Endothelial cell of umbilical vein (primary cell): ENCODE measurements around the gene CYFIP2. TPM values are rescaled to one million over a fixed set of nuclear protein-coding genes. Genes with fewer than 3 reads are reported as not detected.

ENCODE experiments used
- BruUV-seq: library from RNA; stranded (reverse); fragments of 400-500 nt; replicated peaks from 2 replicates; lab custom pipeline; 2021; lab: Mats Ljungman, UMichigan
- CTCF ChIA-PET: fragments of 300-600, 350-600 bp; sonication (Branson Sonifier 250); formaldehyde crosslinking; loops from one replicate; lab custom pipeline; 2021; ENCODE audit warnings: antibody characterized with exemption, inconsistent platforms; lab: Charles Lee
- POLR2A ChIA-PET: fragments of 300-600, 350-600 bp; sonication (Branson Sonifier 250); formaldehyde crosslinking; loops from one replicate; lab custom pipeline; 2021; ENCODE audit warnings: antibody characterized with exemption, inconsistent platforms; lab: Charles Lee
- DNase-seq: peaks from one replicate; pipeline ENCODE4 v3.0.0-alpha.2; 2011; ENCODE audit warnings: low read depth, low spot score
- FAIRE-seq: peaks from 2 replicates; lab custom pipeline; 2011; peaks lifted over from hg19 to GRCh38; lab: Jason Lieb, UNC
- H2AFZ ChIP-seq: 2 replicates; pipeline ENCODE4 v1.6.0; 2012; ENCODE audit warnings: low read depth, low read length, control low read depth, inconsistent platforms
- H3K27ac ChIP-seq: 2 replicates; pipeline ENCODE4 v1.5.1; 2011; ENCODE audit warnings: low read depth, mild to moderate bottlenecking, control low read depth, low read length, moderate library complexity; ENCODE audit not compliant: insufficient read depth
- H3K27me3 ChIP-seq, 2 experiments: 2 replicates each; pipeline versions ENCODE4 v1.6.0 to v1.6.1; 2011; ENCODE audit warnings: low read length in 2 of 2, mixed read lengths in 1 of 2; ENCODE audit not compliant: control insufficient read depth in 2 of 2, insufficient read depth in 2 of 2
- H3K36me3 ChIP-seq, 2 experiments: 2 replicates in 1 of 2; 3 replicates in 1 of 2; pipeline ENCODE4 v1.5.1; 2011; ENCODE audit warnings: low read length in 2 of 2, mild to moderate bottlenecking in 1 of 2, moderate library complexity in 1 of 2; ENCODE audit not compliant: control insufficient read depth in 2 of 2, insufficient read depth in 2 of 2; ENCODE audit errors: extremely low read depth in 1 of 2
- H3K4me1 ChIP-seq: 3 replicates; pipeline ENCODE4 v1.5.1; 2011; ENCODE audit warnings: mild to moderate bottlenecking, low read length; ENCODE audit not compliant: control insufficient read depth, insufficient read depth; ENCODE audit errors: extremely low read depth
- H3K4me2 ChIP-seq: 2 replicates; pipeline ENCODE4 v1.6.1; 2011; ENCODE audit warnings: low read length, control low read depth, mixed read lengths; ENCODE audit not compliant: insufficient read depth
- H3K4me3 ChIP-seq, 3 experiments: fragments of 200-600 bp in 1 of 3; sonication (generic), shearing (Covaris generic) in 1 of 3; replicated peaks in 1 of 3; 2 replicates each; pipeline ENCODE4 v1.5.1; 2011 to 2016; ENCODE audit warnings: control low read depth in 3 of 3, low read length in 3 of 3, mild to moderate bottlenecking in 2 of 3, inconsistent platforms in 1 of 3, low read depth in 1 of 3, moderate library complexity in 1 of 3; ENCODE audit not compliant: insufficient read depth in 1 of 3
- H3K79me2 ChIP-seq: 2 replicates; pipeline ENCODE4 v1.6.0; 2012; ENCODE audit warnings: low read length, inconsistent platforms; ENCODE audit not compliant: control insufficient read depth, insufficient read depth
- H3K9ac ChIP-seq: replicated peaks from 2 replicates; pipeline ENCODE3; 2011; ENCODE audit warnings: low read length, control low read depth; ENCODE audit not compliant: insufficient read depth; ENCODE audit errors: extremely low read depth
- H3K9me1 ChIP-seq: replicated peaks from 3 replicates; pipeline ENCODE4 v1.6.0; 2011; ENCODE audit warnings: mild to moderate bottlenecking, low read length; ENCODE audit not compliant: control insufficient read depth, insufficient read depth; ENCODE audit errors: extremely low read depth
- H3K9me3 ChIP-seq: replicated peaks from 2 replicates; pipeline ENCODE4 v1.5.1; 2012; ENCODE audit warnings: low read length, inconsistent platforms; ENCODE audit not compliant: control insufficient read depth, insufficient read depth
- H4K20me1 ChIP-seq: replicated peaks from 2 replicates; pipeline ENCODE3; 2011; ENCODE audit warnings: mild to moderate bottlenecking, low read length; ENCODE audit not compliant: control insufficient read depth, insufficient read depth; ENCODE audit errors: extremely low read depth
- EZH2 ChIP-seq: IDR thresholded peaks from 2 replicates; pipeline ENCODE4 v1.6.1; 2012; ENCODE audit warnings: borderline replicate concordance, low read depth, mild to moderate bottlenecking, moderate library complexity, low read length, inconsistent platforms; ENCODE audit not compliant: severe bottlenecking
- FOS ChIP-seq: IDR thresholded peaks from 2 replicates; pipeline ENCODE4 v1.6.1; 2011; ENCODE audit warnings: mild to moderate bottlenecking, low read length, moderate library complexity, borderline replicate concordance; ENCODE audit not compliant: insufficient read depth
- GATA2 ChIP-seq: IDR thresholded peaks from 2 replicates; pipeline ENCODE4 v1.7.0; 2011; ENCODE audit warnings: low read depth, mild to moderate bottlenecking, moderate library complexity, mixed read lengths, low read length; ENCODE audit not compliant: insufficient read length, insufficient read depth
- JUN ChIP-seq: IDR thresholded peaks from 2 replicates; pipeline ENCODE4 v1.6.1; 2011; ENCODE audit warnings: borderline replicate concordance, low read depth; ENCODE audit not compliant: insufficient read length, insufficient read depth
- MYC ChIP-seq: IDR thresholded peaks from one replicate; pipeline ENCODE4 v1.6.1; 2011; ENCODE audit warnings: mild to moderate bottlenecking, low read depth, low read length
- POLR2A ChIP-seq: IDR thresholded peaks from 2 replicates; pipeline ENCODE4 v1.6.1; 2012; ENCODE audit warnings: low read depth, mild to moderate bottlenecking, control low read depth, low read length
- POLR2AphosphoS5 ChIP-seq: IDR thresholded peaks from 2 replicates; pipeline ENCODE4 v1.6.1; 2012; ENCODE audit warnings: low read depth, mild to moderate bottlenecking, control low read depth, low read length, moderate library complexity; ENCODE audit not compliant: insufficient read depth
- dilution Hi-C: fragments of 300-500 bp; cut with MboI; formaldehyde crosslinking; loops from one replicate; pipeline ENCODE4 v1.15.0; 2019; ENCODE audit warnings: low sequenced_read_pairs; ENCODE audit not compliant: extremely low pct_ligation_motif_present
- intact Hi-C: fragments of 100-400 bp; cut with micrococcal nuclease; formaldehyde crosslinking; loops from one replicate; pipeline ENCODE4 v1.10.0; 2022
- polyA plus RNA-seq, 4 experiments: library from polyadenylated mRNA; depleted of rRNA in 3 of 4; stranded (reverse) in 3 of 4; unstranded in 1 of 4; fragments of >200 nt; gene quantifications; 2 replicates each; pipeline versions ENCODE4 v1.2.1 to v1.2.3, GENCODE V29; 2011 to 2012; ENCODE audit warnings: missing spikeins in 1 of 4
- total RNA-seq: library from RNA; stranded (reverse); gene quantifications from 2 replicates; pipeline ENCODE4 v1.2.3, GENCODE V29; 2021
- TF ChIP-seq, protein P1 (sequence below): IDR thresholded peaks from 2 replicates; pipeline ENCODE4 v1.6.1; 2011; ENCODE audit not compliant: insufficient read depth, insufficient read length
- TF ChIP-seq, protein P2 (sequence below), 2 donors: IDR thresholded peaks; 1 replicate in 1 of 2; 2 replicates in 1 of 2; pipeline ENCODE4 v1.5.1; 2011; ENCODE audit warnings: low read length in 2 of 2, mild to moderate bottlenecking in 2 of 2, moderate library complexity in 2 of 2, control low read depth in 1 of 2, inconsistent platforms in 1 of 2, low read depth in 1 of 2; ENCODE audit not compliant: insufficient read depth in 1 of 2; ENCODE audit errors: extremely low read depth in 1 of 2

CYFIP2 gene
- total and polyA plus RNA-seq, 2 donors (not counting 3 experiments of a cell fraction or from before 2014, with no cell fraction given), result 9.2 to 22.4 TPM

DNA sequence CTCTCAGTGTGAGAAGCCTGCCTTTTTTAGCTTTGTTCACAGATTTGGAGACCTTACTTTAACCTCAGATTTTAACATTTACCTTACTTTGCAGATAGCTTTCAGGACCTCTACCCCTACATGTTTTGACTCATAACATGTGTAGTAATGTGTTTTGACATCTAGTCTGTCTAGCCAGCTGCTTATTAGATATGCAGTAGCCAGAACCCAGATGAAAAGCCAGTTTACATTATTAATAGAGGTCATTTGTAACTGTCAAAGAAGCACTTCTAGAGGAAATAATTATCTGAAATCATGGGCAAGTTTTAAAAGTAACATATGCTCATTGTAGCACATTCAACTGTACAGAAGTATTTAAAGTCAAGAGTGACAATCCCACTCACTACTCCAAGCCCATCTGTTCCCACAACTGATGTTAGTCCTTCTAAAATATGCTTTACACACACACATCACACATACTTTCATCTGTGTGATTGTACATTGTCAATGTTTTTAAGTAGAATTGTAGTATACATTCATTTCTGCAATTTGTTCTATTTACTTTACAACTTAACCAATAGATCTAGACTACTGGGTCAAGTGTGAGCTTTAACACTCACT lies 122.3 kb downstream of the CYFIP2 start:
- intact Hi-C loops (no loop called here), dilution Hi-C loops (no loop called here)
- H3K9me3 ChIP-seq, result no peaks in the 10 kb centered on the region
- POLR2A ChIA-PET, result no interaction called here
- FAIRE-seq, result no peak
- no peak overlapping the region for H3K4me2 ChIP-seq
- no TSS peak for BruUV-seq
- H4K20me1 ChIP-seq, result no peaks in the 10 kb centered on the region
- H3K27ac ChIP-seq, result peak overlapping the region; percentile 88
- H2AFZ ChIP-seq, result no peak overlapping the region
- H3K4me1 ChIP-seq, result peaks cover 65% of the 10 kb centered on the region
- no peak overlapping the region for H3K9ac ChIP-seq
- DNase-seq, result peak; percentile 5
- no peaks in the 10 kb centered on the region for H3K27me3 ChIP-seq
- H3K4me3 ChIP-seq, result no peak overlapping the region
- H3K36me3 ChIP-seq, result no peaks in the 10 kb centered on the region
- no peak for TF ChIP-seq FOS
- TF ChIP-seq JUN, result no peak
- TF ChIP-seq GATA2, result no peak
- TF ChIP-seq MYC, result no peak
- no peak for TF ChIP-seq POLR2A
- TF ChIP-seq POLR2AphosphoS5, result no peak
- TF ChIP-seq, protein P1, sequence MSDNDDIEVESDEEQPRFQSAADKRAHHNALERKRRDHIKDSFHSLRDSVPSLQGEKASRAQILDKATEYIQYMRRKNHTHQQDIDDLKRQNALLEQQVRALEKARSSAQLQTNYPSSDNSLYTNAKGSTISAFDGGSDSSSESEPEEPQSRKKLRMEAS, result no peak
- TF ChIP-seq, protein P2, sequence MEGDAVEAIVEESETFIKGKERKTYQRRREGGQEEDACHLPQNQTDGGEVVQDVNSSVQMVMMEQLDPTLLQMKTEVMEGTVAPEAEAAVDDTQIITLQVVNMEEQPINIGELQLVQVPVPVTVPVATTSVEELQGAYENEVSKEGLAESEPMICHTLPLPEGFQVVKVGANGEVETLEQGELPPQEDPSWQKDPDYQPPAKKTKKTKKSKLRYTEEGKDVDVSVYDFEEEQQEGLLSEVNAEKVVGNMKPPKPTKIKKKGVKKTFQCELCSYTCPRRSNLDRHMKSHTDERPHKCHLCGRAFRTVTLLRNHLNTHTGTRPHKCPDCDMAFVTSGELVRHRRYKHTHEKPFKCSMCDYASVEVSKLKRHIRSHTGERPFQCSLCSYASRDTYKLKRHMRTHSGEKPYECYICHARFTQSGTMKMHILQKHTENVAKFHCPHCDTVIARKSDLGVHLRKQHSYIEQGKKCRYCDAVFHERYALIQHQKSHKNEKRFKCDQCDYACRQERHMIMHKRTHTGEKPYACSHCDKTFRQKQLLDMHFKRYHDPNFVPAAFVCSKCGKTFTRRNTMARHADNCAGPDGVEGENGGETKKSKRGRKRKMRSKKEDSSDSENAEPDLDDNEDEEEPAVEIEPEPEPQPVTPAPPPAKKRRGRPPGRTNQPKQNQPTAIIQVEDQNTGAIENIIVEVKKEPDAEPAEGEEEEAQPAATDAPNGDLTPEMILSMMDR (IDR thresholded peaks at IDR 0.05; ENCODE audit: extremely low read depth in 1 of 2, insufficient read depth in 1 of 2, low read depth in 1 of 2, low read length in 2 of 2), result no peak
- TF ChIP-seq EZH2, result no peak
- no peaks in the 10 kb centered on the region for H3K79me2 ChIP-seq
- H3K9me1 ChIP-seq, result no peaks in the 10 kb centered on the region
- CTCF ChIA-PET, result interaction anchor here (0.8 to 1.8 kb wide), 14 partner anchors 16 to 1718 kb away, joined by 3 to 13 read pairs (median 4); partner anchors contain the start of genes LSM11 and THG1L
